ENCODE results near the gene NFKBIE.

The NFKBIE gene

DNA sequence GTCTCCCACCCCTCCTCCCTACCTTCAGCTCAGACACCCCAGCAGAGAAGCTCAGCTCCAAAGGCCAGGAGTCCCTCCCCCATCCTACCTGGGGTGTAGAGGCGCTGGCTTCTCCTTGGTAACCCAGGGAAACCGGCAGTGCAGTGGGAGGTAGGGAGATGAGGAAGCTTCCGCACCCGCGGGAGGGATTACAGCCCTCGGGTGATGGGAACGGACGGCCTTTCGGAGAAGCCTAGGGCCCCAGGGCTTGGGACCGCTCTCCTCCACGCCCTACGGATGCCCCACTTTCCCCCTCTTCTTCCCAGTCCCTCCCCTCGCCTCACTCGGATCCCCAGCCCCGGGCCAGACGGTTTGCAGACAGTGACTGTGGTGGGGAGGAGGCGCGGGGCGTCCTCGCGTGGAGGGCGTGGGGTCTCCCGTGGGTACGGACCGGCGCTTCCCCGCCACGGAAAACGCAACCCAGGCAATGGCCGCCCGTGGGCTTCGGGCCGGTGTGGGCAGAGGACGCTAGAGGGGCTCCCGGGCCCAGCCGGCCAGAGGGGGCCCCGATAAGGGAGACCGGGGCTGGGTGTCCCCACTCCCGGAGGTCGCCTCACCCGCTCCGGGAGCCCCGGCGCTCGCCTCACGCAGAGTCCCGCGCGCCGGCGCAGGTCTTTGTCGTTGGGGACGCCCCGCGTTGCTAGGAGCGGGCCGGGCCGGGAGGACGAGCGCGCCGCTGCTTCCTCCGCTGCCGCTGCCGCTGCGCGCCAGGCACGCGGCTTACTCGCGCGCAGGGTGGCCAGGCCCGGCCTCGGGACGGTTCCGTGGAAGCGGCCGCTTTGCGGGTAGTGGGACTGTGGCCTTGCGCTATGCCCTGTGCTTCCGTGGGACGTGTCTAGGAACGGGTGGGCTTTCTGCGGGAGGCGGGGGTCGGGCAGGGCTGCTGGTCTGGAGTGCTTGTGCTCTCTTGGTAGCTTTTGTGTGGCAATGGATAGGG is 32.0 kb upstream of the NFKBIE start:
- peak; percentile 13 to 44 (median 32) for DNase-seq

DNA sequence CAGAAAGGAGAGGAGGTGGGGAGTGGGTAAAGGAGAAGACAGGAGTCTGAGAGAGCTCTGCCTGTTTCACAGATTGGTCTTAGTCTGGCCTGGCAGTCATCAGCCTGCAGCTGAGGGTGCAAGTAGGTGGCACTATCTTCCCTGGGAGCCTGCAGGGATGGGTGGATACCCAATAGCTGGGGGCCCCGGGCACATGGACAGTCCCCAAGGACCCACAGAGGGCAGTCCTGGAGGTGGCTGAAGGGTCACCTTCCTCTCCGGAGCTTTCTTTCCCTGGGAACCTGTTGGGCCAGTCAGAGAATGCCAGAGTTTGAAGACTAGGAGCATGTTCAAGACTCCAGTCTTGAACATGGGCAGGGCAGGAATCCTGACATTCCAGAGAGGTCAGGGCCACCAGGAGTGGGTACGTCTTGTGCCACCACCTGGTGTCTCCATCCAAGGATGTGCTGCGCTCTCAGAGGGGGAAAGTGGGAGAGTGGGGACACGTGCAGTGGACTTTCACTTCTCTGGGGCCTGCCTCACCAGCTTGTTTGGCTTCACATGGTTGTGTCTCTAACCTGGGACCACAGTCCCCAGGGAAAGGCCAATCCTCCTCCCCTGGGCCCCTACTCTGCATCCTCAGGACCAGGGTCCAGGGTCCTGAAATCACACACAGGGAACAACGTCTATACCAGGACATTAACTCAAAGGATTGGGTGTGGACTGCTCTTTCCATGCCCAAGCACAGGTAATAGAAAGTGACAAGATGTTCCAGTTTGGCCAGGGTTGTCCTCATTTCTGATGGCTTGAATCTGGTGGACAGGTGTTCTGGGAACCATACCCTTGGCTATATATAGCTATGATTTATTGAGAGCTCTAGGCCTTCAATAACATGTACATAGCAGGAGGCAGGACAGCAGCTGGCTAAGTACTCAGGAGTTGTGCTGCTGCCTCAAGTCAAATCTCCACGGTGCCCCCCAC is 29.8 kb upstream of the NFKBIE start:
- DNase-seq, result no peak

DNA sequence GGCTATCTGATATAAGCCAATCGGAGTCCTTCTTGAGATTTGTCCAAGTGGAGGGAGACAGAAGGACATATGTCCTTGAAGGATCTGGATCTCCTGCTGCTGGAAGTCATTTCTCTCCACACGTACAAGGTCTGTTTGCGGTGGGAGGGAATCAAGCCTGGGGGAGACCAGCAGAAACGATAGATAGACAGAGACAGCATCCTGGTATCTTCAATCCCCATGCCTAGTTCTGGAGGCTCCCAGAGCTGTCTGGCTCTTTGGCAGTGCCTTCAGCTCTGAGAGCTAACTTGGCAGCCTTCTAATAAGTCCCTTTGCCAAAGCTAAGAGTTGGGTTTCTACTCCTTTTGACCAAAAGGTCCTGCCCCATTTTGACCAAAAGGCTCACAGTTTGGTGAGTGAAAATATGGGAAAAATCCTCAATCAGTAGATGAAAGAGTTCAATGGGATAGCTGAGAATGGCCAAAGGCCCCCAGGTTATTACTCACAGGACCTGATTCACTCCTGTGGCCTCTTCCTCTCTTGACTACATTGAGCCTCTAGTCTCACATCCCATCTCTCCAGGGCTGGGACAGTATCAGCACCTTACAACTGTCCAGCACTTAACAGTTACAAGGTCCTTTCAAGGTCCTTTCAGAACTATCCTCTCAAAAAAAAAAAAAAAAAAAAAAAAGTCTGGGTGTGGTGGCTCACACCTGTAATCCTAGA is 27.5 kb upstream of the NFKBIE start:
- no peak for DNase-seq

DNA sequence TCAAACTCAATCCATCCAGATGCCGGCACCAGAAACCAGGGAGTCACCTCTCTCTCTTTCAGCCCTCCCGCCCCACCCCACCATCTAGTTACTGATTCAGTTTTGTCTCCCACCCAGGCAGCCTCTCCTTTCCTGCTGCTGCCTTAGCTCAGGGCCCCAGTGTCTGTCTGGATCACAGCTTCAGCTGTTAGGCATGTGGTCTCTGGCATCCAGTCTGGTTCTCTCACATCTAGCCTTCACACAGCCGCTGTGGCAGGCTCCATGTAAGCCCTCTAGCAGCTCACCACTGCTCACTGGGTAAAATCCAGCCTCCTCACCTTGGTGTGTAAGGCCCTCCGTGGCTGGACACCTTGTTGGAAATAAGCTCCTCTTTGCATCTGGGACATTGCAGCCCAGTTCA is 26.5 kb upstream of the NFKBIE start:
- DNase-seq, result no peak

DNA sequence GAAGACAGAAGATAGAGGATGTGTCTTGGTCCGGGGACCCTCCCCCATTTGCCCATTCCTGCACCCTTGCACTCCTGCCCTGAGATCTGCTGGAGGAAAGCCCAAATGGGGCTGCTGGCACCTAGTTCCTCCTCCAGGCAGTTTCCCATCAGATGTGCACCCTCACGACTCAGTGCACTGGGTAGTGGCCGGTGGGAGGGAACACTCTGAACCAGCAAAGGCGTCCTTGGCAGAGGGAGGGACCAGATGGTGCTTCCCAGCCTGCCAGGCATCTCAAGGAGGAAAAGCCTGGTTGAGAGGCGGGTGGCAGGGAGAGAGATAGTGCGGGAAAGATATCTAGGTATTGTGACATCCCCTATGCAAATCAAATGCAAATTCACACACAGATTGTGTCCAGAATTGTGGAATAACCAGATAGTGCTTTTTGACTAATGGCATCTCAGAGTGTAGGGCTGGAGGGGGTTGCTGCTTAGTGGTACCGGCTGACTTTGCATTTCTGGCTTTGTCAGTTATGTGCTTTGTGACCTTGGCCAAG is 24.4 kb upstream of the NFKBIE start:
- DNase-seq, result no peak

GRCh38 chr6:44286747-44287146 is 21.4 kb upstream of the NFKBIE start:
- DNase-seq, result no peak

DNA sequence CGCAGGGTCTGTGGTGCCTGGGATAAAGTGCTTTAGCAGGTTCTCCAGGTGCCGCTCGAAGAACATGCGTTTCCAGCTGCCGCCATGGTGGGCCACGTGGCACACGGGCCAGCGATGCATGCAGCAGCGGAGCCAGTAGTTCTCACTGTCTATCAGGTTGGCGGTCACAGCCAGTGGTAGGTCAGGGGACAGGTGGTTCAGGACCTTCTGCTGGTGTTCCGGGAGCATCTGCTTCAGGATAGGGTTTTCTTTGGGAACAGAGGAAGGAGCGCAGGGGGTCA is 20.9 kb upstream of the NFKBIE start:
- no peak for DNase-seq

- no peak for DNase-seq
Observed at GRCh38 chr6:44285552-44286284, 20.4 kb upstream of the NFKBIE start.

GRCh38 chr6:44284867-44285266 is 19.5 kb upstream of the NFKBIE start:
- DNase-seq, result no peak

GRCh38 chr6:44284121-44284520 is 18.8 kb upstream of the NFKBIE start:
- no peak for DNase-seq

GRCh38 chr6:44278774-44279697 is 13.7 kb upstream of the NFKBIE start:
- no peak for DNase-seq

- DNase-seq, result no peak
Observed at GRCh38 chr6:44278315-44278714, 13.0 kb upstream of the NFKBIE start.

- DNase-seq, result no peak
Observed at GRCh38 chr6:44277763-44278162, 12.4 kb upstream of the NFKBIE start.

DNA sequence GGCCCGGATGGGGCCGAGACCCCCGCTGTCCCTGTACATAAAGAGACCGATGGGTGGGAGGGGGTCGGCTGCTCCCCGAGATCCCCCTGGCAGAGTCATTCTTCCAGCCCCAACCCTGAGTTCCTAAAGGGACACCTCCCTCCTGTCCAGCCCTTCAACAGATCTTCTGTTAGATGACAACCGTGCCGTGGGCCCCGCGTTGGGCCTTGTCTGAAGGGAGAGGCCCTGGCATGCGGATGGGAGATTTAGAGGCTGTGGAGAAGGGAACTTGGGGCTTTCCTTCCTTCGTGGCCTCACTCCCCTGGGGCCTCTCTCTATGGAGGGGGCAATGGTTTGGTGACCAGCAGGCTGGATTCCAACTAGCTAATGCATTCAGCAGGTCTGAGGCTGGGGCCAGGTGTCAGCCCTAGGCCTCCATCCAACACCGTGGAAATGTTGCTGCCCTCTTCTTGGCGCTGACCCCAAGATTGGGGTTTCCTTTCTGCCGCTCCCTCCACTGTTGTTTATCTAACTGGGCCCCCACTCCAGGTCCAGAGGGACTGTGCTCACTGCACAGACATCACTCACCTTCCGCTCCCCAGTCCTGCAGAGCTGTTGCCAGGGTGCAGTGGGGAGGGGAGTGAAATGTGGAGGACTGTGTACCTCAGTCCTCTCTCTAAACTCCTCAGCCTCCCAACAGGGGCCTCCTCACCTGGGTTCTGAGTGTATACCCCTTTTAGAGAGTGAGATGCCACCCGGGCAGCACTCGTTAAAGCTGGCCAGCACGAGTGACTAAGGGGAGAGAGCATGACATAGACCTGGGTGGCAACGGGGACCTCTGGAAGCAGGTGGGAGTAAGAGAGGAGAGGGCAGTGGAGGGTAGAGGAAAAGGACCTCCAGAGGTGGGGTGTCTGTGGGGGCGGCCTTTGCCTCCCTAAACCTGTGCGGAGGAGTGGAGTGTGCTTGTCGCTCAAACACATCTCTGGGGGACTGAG is 11.6 kb upstream of the NFKBIE start:
- DNase-seq, result no peak

- DNase-seq, result no peak
Observed at GRCh38 chr6:44275749-44276648, 10.6 kb upstream of the NFKBIE start.

DNA sequence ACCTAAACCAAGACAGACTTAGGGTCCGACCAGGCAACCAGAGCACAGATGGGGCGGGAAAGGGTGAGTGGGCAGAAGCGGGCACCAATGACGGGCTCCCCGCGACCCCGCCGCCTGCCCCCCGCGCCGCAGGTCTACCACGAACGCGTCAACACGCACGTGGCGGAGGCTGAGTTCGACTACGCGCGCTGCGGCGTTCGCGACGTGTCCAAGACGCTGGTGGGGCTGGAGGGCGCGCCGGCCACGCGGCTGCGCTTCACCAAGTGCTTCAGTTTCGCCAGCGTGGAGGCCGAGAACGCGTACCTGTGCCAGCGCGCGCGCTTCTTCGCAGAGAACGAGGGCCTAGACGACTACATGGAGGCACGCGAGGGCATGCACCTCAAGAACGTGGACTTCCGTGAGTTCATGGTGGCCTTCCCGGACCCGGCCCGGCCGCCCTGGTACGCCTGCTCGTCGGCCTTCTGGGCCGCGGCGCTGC is 10.0 kb upstream of the NFKBIE start:
- no peak for DNase-seq

GRCh38 chr6:44273617-44274016 is 8.3 kb upstream of the NFKBIE start:
- DNase-seq, result no peak

GRCh38 chr6:44272999-44273566 is 7.7 kb upstream of the NFKBIE start:
- DNase-seq, result no peak

Measured in activated CD4-positive, CD25-positive, alpha-beta regulatory T cell (primary cell).